Measurements from ENCODE around the gene ST8SIA6. TPM values are rescaled to one million over a fixed set of nuclear protein-coding genes. Genes with fewer than 3 reads are reported as not detected.

The ST8SIA6 gene
- polyA plus RNA-seq, 2 of the 4 experiments (the other 2 are of a cell fraction): 0.16 to 0.25 TPM

DNA sequence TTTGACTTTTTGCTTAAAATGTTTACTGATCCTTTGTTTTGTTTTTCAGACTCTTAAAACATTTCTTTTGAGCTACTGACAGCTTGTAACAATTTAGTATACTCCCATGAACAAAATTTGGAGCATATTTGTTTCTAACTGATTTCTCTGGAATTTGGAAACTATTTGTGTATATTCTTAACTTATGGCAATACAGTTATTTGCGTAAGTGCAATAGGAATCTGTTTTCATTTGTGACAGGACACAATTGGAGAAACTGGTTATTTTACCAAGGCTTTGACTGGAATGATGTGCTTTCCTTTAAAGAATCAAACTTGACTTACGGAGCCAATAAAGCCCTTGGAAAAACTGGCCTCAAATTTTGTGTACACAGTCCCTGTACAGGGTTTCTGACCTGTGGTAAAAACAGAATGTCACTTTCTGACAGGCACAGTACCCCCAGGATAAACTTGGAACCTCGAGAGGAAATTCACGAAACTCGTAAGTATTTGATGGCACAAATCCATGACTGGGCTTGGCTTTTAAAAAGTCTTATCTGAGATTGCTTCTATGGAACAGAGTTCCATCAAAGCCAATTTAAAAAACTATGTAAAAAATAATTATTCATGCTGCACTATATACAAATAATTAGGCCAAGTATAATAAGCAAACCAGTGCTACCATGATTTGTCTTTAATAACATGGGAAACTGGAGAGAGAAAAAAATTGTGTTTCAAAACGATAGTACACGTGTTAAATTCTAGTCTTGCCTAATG, 70.4 kb downstream of the ST8SIA6 start:
- ChIA-PET POLR2A (no interaction called here), CTCF (interaction anchor here (0.9 kb wide), 1 partner anchor 9 kb away, joined by 3 read pairs; no protein-coding TSS in a partner anchor)
- FAIRE-seq (no peak), ATAC-seq (no peak), DNase-seq (ENCODE audit: low read depth in 1 of 2, low spot score in 1 of 2) (no peak)
- H3K4me3 ChIP-seq: no peak overlapping the region
- H3K4me1 ChIP-seq: no peaks in the 10 kb centered on the region
- H3K27ac ChIP-seq: no peak overlapping the region
- 68% methylated on average over 7 of the region's 7 CpGs for WGBS (ENCODE audit: missing lambda C conversion rate)
- no peak overlapping the region for H3K4me2 ChIP-seq
- TF ChIP-seq EP300 (IDR thresholded peaks at IDR 0.05) (no peak), SREBF2 (IDR thresholded peaks at IDR 0.05) (no peak), FOSL2 (IDR thresholded peaks at IDR 0.05) (no peak), FOSL2 (CRISPR knock-in tag; IDR thresholded peaks at IDR 0.05) (no peak), CEBPB (IDR thresholded peaks at IDR 0.05) (no peak), MAFK (IDR thresholded peaks at IDR 0.05; ENCODE audit: partially characterized antibody) (no peak), MYC (IDR thresholded peaks at IDR 0.05; ENCODE audit: borderline replicate concordance, low read length) (no peak), ZC3H11A (IDR thresholded peaks at IDR 0.05) (no peak)
- TF ChIP-seq, protein P1, sequence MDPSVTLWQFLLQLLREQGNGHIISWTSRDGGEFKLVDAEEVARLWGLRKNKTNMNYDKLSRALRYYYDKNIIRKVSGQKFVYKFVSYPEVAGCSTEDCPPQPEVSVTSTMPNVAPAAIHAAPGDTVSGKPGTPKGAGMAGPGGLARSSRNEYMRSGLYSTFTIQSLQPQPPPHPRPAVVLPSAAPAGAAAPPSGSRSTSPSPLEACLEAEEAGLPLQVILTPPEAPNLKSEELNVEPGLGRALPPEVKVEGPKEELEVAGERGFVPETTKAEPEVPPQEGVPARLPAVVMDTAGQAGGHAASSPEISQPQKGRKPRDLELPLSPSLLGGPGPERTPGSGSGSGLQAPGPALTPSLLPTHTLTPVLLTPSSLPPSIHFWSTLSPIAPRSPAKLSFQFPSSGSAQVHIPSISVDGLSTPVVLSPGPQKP (IDR thresholded peaks at IDR 0.05; ENCODE audit: low read depth, low read length): no peak
- no peaks in the 10 kb centered on the region for H3K9me3 ChIP-seq

DNA sequence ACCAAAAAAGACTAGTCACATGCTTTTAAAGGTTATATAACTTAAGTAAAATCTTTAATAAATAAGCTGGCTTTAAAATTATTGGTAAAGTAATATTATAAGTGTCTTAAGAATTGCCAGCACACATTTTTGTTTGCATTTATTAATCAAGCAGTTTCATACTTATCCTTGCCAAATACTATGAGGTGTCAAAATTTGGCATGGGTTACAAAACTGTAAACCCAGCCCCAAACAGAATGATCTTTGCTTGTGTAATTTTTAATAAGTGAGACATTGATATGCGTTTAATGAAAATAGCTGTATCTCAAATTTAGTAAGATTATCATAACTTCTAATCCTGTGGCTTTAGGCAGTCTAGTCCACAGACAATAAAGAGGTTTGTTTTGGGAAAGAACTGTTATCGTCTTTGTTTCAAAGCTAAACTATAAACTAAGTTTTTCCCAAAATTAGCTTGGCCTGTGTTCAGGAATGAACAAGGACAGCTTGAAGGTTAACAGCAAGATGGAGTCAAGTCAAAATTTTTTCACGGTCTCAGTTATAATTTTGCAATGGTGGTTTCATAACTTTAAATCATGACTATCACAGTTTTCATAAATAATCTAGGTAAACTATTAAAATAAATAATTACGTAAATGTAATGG, 72.8 kb downstream of the ST8SIA6 start:
- Histone ChIP-seq H3K4me1 (no peaks in the 10 kb centered on the region), H3K4me2 (no peak overlapping the region), H3K9me3 (no peaks in the 10 kb centered on the region), H3K4me3 (no peak overlapping the region), H3K27ac (no peak overlapping the region)
- CTCF ChIA-PET: no interaction called here
- no peak for DNase-seq (ENCODE audit: low read depth in 1 of 2, low spot score in 1 of 2)
- no peak for ATAC-seq
- no peak for FAIRE-seq
- WGBS (ENCODE audit: missing lambda C conversion rate): 78% methylated on average over 4 of the region's 4 CpGs
- POLR2A ChIA-PET: no interaction called here
- no peak for TF ChIP-seq GATA3 (IDR thresholded peaks at IDR 0.05; ENCODE audit: borderline replicate concordance)
- no peak for TF ChIP-seq TFCP2L1 (CRISPR knock-in tag; IDR thresholded peaks at IDR 0.05)
- no peak for TF ChIP-seq ESRRA (IDR thresholded peaks at IDR 0.05; ENCODE audit: borderline replicate concordance, low read length)
- TF ChIP-seq RARB (CRISPR knock-in tag; IDR thresholded peaks at IDR 0.05): no peak
- TF ChIP-seq, protein P2, sequence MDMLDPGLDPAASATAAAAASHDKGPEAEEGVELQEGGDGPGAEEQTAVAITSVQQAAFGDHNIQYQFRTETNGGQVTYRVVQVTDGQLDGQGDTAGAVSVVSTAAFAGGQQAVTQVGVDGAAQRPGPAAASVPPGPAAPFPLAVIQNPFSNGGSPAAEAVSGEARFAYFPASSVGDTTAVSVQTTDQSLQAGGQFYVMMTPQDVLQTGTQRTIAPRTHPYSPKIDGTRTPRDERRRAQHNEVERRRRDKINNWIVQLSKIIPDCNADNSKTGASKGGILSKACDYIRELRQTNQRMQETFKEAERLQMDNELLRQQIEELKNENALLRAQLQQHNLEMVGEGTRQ (IDR thresholded peaks at IDR 0.05): no peak
- TF ChIP-seq, protein P3, sequence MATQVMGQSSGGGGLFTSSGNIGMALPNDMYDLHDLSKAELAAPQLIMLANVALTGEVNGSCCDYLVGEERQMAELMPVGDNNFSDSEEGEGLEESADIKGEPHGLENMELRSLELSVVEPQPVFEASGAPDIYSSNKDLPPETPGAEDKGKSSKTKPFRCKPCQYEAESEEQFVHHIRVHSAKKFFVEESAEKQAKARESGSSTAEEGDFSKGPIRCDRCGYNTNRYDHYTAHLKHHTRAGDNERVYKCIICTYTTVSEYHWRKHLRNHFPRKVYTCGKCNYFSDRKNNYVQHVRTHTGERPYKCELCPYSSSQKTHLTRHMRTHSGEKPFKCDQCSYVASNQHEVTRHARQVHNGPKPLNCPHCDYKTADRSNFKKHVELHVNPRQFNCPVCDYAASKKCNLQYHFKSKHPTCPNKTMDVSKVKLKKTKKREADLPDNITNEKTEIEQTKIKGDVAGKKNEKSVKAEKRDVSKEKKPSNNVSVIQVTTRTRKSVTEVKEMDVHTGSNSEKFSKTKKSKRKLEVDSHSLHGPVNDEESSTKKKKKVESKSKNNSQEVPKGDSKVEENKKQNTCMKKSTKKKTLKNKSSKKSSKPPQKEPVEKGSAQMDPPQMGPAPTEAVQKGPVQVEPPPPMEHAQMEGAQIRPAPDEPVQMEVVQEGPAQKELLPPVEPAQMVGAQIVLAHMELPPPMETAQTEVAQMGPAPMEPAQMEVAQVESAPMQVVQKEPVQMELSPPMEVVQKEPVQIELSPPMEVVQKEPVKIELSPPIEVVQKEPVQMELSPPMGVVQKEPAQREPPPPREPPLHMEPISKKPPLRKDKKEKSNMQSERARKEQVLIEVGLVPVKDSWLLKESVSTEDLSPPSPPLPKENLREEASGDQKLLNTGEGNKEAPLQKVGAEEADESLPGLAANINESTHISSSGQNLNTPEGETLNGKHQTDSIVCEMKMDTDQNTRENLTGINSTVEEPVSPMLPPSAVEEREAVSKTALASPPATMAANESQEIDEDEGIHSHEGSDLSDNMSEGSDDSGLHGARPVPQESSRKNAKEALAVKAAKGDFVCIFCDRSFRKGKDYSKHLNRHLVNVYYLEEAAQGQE (IDR thresholded peaks at IDR 0.05): no peak
- TF ChIP-seq ZNF302 (CRISPR knock-in tag; IDR thresholded peaks at IDR 0.05): no peak
- no peak for TF ChIP-seq MAZ (IDR thresholded peaks at IDR 0.05; ENCODE audit: borderline replicate concordance, low read depth, low read length)
- TF ChIP-seq, protein P4, sequence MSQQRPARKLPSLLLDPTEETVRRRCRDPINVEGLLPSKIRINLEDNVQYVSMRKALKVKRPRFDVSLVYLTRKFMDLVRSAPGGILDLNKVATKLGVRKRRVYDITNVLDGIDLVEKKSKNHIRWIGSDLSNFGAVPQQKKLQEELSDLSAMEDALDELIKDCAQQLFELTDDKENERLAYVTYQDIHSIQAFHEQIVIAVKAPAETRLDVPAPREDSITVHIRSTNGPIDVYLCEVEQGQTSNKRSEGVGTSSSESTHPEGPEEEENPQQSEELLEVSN (IDR thresholded peaks at IDR 0.05; ENCODE audit: borderline replicate concordance, low read depth): no peak
- no peak for TF ChIP-seq ZC3H11A (IDR thresholded peaks at IDR 0.05)
- no peak for TF ChIP-seq KDM1A (IDR thresholded peaks at IDR 0.05; ENCODE audit: low read depth)
- no peak for TF ChIP-seq RFX5 (IDR thresholded peaks at IDR 0.05)
- no peak for TF ChIP-seq NPAS2 (CRISPR knock-in tag; IDR thresholded peaks at IDR 0.05; ENCODE audit: borderline replicate concordance)
